Fibroblast of the aortic adventitia (primary cell): ENCODE data around the gene KLF17. TPM values are rescaled to one million over a fixed set of nuclear protein-coding genes. Genes with fewer than 3 reads are reported as not detected.
"Not testable (repeated sequence)": the region's sequence is repeated elsewhere in the genome, so short reads cannot be mapped to it uniquely, and the experiment has no call there.

Experiments used
- DNase-seq: peaks from one replicate; pipeline ENCODE4 v3.0.0-alpha.2; 2010; ENCODE audit warnings: low read depth
- H3K4me3 ChIP-seq: 2 replicates; pipeline ENCODE4 v1.5.1; 2011; ENCODE audit warnings: low read depth, mild to moderate bottlenecking, control low read depth, low read length, moderate library complexity
- total RNA-seq: library from RNA; depleted of rRNA; stranded (reverse); fragments of >200 nt; gene quantifications from 2 replicates; pipeline ENCODE4 v1.2.3, GENCODE V29; 2012; ENCODE audit warnings: low replicate concordance
- TF ChIP-seq, protein P1 (sequence below): IDR thresholded peaks from 2 replicates; pipeline ENCODE4 v1.5.1; 2011; ENCODE audit warnings: mild to moderate bottlenecking, low read length, control low read depth, inconsistent platforms; ENCODE audit not compliant: insufficient read depth

The KLF17 gene
- total RNA-seq, 1 donor: 0.27 TPM

DNA sequence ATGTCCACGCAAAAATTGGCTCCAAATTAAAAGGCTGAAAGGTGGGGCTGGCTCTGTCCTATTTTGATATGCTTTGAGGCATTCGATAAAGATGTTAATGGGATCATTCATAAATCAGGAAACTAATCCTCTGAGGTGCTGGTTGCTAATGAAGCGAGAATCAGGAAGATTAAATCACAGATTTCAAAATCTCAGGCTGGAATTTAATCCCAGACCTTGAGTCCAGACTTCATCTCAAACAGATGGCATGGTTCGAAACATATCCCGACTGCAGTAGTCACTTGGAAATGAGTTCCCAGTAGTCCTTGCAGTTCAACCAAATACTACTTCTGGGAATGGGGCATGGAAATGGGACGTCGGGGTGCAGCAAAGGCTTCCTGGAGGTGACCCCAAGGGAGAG, 4.5 kb upstream of the KLF17 start:
- TF ChIP-seq, protein P1, sequence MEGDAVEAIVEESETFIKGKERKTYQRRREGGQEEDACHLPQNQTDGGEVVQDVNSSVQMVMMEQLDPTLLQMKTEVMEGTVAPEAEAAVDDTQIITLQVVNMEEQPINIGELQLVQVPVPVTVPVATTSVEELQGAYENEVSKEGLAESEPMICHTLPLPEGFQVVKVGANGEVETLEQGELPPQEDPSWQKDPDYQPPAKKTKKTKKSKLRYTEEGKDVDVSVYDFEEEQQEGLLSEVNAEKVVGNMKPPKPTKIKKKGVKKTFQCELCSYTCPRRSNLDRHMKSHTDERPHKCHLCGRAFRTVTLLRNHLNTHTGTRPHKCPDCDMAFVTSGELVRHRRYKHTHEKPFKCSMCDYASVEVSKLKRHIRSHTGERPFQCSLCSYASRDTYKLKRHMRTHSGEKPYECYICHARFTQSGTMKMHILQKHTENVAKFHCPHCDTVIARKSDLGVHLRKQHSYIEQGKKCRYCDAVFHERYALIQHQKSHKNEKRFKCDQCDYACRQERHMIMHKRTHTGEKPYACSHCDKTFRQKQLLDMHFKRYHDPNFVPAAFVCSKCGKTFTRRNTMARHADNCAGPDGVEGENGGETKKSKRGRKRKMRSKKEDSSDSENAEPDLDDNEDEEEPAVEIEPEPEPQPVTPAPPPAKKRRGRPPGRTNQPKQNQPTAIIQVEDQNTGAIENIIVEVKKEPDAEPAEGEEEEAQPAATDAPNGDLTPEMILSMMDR: no peak
- H3K4me3 ChIP-seq: no peak overlapping the region
- no peak for DNase-seq

DNA sequence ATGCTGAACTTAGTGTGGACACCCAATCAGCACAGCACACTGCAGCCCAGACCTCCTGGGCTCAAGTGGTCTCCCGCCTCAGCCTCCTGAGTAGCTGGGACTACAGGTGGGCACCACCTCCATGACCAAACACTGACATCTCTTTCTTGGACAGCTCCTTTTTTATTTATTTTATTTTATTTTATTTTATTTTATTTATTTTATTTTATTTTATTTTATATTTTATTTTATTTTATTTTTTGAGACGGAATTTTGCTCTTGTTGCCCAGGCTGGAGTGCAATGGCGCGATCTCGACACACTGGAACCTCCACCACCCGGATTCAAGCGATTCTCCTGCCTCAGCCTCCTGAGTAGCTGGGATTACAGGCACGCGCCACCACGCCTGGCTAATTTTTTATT, 1.3 kb upstream of the KLF17 start:
- not testable (repeated sequence) for DNase-seq, H3K4me3 ChIP-seq

DNA sequence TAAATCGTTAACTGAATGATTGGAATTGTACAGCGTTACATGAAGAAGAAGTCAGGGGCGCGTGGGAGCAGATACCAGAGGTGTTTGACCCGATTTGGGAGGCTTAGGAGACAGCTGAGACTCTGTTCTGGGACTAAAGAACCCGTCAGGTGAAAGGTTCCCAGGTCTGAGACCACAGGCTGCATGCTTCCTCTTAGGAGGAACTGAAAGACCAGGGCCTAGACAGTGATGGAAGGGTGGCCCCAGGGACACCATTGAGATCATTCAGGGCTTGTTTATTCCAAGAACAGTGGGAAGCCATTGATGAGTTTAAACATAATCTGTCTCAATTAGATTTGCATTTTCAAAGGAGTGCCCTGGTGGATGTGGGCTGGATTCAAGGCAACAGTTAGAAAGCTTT, 904 bp downstream of the KLF17 start:
- H3K4me3 ChIP-seq: no peak overlapping the region
- DNase-seq: no peak
- TF ChIP-seq, protein P1: no peak

DNA sequence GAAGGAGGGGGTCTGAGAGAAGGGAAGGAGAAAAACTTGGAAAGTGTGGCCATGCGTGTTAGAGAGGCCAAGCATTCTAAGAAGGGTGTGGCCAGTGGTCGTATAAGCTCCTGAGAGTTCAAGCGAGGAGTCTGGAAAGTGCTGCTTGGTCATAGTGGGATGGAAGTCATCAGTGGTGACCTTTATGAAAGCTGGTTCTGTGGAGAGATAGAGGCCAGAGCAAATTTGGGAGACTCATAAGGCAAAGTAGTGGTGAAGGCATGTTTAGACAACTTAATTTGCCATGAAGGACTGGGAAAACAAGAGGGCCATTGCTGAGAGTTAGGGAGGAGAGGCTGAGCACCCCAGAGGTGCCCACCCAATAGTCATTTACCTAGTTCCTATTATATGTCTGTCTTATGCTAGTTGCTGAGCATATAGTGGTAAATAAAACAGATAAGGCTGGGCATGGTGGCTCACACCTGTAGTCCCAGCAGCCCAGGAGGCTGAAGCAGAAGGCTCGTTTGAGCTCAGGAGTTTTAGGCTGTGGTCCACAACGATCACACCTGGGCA, 1.9 kb downstream of the KLF17 start:
- H3K4me3 ChIP-seq: no peak overlapping the region
- TF ChIP-seq, protein P1: no peak
- no peak for DNase-seq

DNA sequence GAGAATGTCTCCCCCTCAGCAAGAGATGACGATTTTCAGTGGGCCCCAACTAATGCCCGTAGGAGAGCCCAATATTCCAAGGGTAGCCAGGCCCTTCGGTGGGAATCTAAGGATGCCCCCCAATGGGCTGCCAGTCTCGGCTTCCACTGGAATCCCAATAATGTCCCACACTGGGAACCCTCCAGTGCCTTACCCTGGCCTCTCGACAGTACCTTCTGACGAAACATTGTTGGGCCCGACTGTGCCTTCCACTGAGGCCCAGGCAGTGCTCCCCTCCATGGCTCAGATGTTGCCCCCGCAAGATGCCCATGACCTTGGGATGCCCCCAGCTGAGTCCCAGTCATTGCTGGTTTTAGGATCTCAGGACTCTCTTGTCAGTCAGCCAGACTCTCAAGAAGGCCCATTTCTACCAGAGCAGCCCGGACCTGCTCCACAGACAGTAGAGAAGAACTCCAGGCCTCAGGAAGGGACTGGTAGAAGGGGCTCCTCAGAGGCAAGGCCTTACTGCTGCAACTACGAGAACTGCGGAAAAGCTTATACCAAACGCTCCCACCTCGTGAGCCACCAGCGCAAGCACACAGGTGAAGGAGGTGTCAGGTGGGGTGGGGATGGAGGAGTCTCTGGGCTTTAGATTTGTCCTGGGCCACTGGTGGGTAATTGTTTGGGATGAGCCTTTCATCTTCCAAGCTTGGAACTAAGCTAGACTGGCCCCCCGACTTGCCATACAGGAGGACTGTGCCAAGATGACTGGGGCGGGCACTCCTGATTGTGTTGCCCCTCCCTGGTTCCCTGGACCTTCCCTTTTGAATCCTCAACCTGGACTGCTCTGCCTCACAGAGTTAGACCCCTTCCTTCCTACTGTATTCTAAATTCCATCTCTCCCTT, 11.2 kb downstream of the KLF17 start:
- no peak for DNase-seq
- no peak overlapping the region for H3K4me3 ChIP-seq

DNA sequence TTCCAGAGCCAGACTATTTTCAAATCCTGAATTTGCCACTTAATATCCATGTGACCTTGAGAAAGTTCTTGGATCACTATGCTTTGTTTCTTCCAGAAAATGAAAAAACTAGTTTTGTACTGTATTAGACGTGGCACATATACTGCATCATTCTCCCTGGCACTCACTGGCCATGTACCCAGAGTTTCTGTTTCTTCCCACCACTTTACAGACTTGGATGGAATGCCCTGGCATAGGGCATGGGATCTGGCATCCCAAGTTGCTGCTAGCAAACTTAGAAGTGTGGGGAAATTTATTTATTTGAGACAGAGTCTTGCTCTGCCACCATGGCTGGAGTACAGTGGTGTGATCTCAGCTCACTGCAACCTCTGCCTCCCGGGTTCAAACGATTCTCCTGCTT, 12.8 kb downstream of the KLF17 start:
- TF ChIP-seq, protein P1: no peak
- no peak overlapping the region for H3K4me3 ChIP-seq
- no peak for DNase-seq

More for the DNA sequence above, 11.2 kb downstream of the KLF17 start:
- TF ChIP-seq, protein P1: no peak

DNA sequence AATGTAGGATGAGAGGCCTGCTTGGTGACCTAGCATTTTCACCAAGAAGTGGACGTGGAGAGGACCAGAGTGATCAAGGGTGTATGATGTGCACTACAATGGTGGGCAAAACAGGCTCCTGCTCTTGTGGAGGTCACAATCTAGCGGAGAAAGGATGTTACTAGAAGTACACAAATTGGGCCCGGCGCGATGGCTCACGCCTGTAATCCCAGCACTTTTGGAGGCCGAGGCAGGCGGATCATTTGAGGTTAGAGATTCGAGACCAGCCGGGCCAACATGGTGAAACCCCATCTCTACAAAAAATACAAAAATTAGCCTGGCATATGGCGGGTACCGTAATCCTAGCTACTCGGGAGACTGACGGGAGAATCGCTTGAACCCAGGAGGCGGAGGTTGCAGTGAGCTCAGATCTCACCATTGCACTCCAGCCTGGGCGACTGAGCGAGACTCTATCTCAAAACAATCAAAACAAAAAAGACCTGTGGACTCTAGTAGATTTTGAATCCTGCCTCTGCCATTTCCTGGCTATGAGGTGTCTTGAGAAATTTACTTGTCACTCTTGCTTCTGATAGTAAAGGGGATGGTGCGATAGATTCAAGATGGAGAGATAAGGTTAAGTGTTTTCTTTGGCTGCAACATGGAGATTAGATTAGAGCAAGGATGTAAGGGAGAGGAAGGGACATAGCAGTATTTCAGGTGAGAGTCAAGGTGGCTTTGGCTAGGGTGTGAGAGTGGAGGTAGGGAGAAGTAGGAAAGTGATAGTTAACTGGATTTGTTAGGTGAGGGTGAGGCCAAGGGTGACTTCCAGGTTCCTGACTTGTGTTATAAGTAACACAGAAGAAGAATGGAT, 15.7 kb downstream of the KLF17 start:
- DNase-seq: no peak
- H3K4me3 ChIP-seq: no peak overlapping the region
- TF ChIP-seq, protein P1: no peak
